NCI-H2171 (cell line): ENCODE data around the gene TMEM271.
A peak's percentile ranks its signal among the peaks of the same experiment; 100 is the strongest.
"Not testable (repeated sequence)": the region's sequence is repeated elsewhere in the genome, so short reads cannot be mapped to it uniquely, and the experiment has no call there.

Source experiments
- DNase-seq: peaks from one replicate; lab custom pipeline; 2025; lab: John Stamatoyannopoulos, UW

The TMEM271 gene

GRCh38 chr4:610411-611261, 34.5 kb upstream of the TMEM271 start:
- DNase-seq, result peak; percentile 15

- DNase-seq, result no peak
Observed at GRCh38 chr4:609400-610050, 33.4 kb upstream of the TMEM271 start.

- DNase-seq, result no peak
Observed at GRCh38 chr4:608236-608635, 32.1 kb upstream of the TMEM271 start.

GRCh38 chr4:605702-606425, 29.8 kb upstream of the TMEM271 start:
- DNase-seq, result no peak

- DNase-seq, result no peak
Observed at GRCh38 chr4:604131-604530, 28.0 kb upstream of the TMEM271 start.

GRCh38 chr4:602559-602942, 26.5 kb upstream of the TMEM271 start:
- peak; percentile 1 for DNase-seq

- DNase-seq, result no peak
Observed at GRCh38 chr4:601612-602558, 25.8 kb upstream of the TMEM271 start.

- DNase-seq, result no peak
Observed at GRCh38 chr4:600850-601515, 24.9 kb upstream of the TMEM271 start.

- DNase-seq, result no peak
Observed at GRCh38 chr4:600166-600565, 24.1 kb upstream of the TMEM271 start.

- DNase-seq, result no peak
Observed at GRCh38 chr4:598925-599324, 22.8 kb upstream of the TMEM271 start.

- no peak for DNase-seq
Observed at GRCh38 chr4:592825-593520, 16.9 kb upstream of the TMEM271 start.

- DNase-seq, result not testable (repeated sequence)
Observed at GRCh38 chr4:592178-592577, 16.1 kb upstream of the TMEM271 start.

GRCh38 chr4:590313-590841, 14.3 kb upstream of the TMEM271 start:
- DNase-seq, result no peak

GRCh38 chr4:589219-589963, 13.3 kb upstream of the TMEM271 start:
- no peak for DNase-seq

GRCh38 chr4:588351-588849, 12.3 kb upstream of the TMEM271 start:
- DNase-seq, result no peak

GRCh38 chr4:587671-588350, 11.7 kb upstream of the TMEM271 start:
- DNase-seq, result no peak

GRCh38 chr4:583820-584219, 7.7 kb upstream of the TMEM271 start:
- DNase-seq, result no peak

GRCh38 chr4:581753-582361, 5.8 kb upstream of the TMEM271 start:
- DNase-seq, result no peak
